ENCODE measurements around the gene NCAM2.

NCAM2 gene

DNA sequence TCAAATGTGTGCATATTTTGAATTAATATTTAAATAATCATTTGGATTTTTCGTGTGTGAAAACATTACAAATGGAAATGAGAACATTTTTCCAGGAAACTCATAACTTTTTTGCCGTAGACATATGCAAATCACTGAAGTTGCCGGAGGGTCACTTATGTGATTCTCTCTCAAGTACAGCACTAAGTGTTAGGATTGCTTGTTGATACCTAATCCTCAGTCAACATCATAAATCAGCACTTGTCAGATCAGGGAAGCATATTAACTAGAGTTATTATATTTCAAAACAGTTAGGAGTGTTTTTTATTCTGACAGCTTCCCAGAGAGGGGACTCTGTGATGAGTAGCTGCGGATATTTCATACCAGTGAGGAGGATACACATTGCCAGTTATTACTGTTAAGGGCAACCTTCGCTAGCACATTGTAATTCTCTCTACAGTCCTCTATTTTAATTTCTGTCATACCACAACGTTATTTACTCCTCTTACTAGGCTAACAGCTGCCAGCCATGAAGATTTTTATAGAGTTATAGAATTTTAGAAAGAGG, 41.5 kb downstream of the NCAM2 start:
- H3K4me3 ChIP-seq (ENCODE audit: low read depth, low read length), result no peak overlapping the region
- TF ChIP-seq, protein P1, sequence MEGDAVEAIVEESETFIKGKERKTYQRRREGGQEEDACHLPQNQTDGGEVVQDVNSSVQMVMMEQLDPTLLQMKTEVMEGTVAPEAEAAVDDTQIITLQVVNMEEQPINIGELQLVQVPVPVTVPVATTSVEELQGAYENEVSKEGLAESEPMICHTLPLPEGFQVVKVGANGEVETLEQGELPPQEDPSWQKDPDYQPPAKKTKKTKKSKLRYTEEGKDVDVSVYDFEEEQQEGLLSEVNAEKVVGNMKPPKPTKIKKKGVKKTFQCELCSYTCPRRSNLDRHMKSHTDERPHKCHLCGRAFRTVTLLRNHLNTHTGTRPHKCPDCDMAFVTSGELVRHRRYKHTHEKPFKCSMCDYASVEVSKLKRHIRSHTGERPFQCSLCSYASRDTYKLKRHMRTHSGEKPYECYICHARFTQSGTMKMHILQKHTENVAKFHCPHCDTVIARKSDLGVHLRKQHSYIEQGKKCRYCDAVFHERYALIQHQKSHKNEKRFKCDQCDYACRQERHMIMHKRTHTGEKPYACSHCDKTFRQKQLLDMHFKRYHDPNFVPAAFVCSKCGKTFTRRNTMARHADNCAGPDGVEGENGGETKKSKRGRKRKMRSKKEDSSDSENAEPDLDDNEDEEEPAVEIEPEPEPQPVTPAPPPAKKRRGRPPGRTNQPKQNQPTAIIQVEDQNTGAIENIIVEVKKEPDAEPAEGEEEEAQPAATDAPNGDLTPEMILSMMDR (IDR thresholded peaks at IDR 0.05; ENCODE audit: control insufficient read depth, extremely low read depth, insufficient read depth), result no peak
- DNase-seq (ENCODE audit: low read depth), result no peak

DNA sequence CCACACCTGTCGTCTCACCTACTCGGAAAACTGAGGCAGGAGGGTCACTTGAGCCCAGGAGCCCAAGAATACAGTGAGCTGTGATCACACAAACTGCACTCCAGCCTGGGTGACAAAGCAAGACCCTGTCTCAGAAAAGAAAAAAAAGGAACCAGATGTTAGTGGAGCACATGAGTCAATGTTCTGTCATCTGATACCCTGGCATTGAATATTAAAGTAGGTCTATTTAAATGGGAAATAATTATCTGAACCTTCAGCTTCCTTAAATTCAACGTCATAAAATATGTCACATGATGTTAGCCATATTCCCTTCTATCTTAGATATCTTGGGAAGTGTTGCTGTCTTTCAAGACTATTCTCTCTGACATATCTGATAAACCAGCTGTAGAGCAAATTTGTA, 47.3 kb downstream of the NCAM2 start:
- TF ChIP-seq, protein P1 (IDR thresholded peaks at IDR 0.05; ENCODE audit: control insufficient read depth, extremely low read depth, insufficient read depth), result no peak
- DNase-seq (ENCODE audit: low read depth), result no peak

DNA sequence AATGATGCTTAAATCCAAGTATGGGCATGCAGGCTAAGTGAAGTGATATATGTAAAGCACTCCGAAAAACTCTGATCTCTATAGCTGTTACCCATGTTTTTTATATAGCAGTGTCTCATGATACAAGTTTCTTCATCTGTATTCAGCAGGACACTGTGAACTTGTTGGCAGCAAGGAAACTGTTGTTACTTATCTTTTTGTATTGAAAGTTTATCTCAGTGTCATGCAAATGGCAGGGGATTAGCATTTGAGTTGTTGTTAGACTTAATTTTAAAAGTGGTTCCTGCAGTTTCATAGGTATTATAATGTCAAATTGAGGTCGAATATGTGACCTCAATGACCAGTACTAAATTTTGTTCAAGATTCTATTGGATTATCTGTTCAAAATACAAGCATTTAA, 47.9 kb downstream of the NCAM2 start:
- H3K4me3 ChIP-seq (ENCODE audit: low read depth, low read length), result no peak overlapping the region
- DNase-seq (ENCODE audit: low read depth), result no peak
- TF ChIP-seq, protein P1 (IDR thresholded peaks at IDR 0.05; ENCODE audit: control insufficient read depth, extremely low read depth, insufficient read depth), result no peak

More for the DNA sequence above, 47.3 kb downstream of the NCAM2 start:
- H3K4me3 ChIP-seq (ENCODE audit: low read depth, low read length), result no peak overlapping the region

DNA sequence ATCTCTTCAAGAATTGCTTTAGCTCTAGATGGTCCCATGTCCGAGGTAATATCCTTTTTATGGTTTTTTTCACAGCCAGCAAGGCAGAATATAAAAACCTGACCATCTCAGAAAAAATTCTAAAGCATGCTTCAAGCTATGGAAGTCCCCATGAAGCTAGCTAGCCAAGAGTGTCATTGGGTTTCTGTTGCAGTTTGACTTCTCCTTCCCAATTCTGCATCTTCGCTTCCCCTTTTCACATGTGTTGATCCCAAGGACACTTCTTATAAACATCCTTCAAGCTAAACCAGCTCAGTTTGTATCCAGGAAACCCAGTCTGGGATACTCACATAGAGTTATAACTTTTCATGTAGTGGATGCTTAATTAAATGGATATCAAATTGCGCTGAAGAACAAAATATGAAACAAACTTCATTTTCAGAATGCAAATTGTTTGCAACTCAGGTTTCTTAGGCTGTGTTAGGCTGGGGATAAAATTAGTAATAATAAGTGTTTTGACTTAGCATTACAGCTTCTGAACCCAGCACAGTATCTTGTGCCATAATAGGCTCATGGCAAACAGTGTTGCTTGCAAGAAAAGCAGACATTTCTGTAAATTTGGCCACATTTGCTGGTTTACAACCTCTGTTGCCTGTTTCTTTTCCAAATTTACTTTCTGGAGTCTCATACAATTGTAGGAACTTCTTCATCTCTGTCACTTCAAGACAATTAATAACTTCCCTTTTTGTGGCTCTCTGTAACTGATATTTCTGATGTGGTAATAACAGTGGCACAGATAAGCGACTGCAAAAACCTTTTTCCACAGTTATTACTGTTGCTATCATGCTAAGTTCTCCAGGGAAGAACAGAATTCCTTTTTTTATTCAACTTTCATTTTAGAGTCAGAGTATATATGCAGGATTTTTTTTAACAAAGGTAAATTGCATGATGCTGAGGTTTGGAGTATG, 53.2 kb downstream of the NCAM2 start:
- DNase-seq (ENCODE audit: low read depth), result no peak
- TF ChIP-seq, protein P1 (IDR thresholded peaks at IDR 0.05; ENCODE audit: control insufficient read depth, extremely low read depth, insufficient read depth), result no peak
- H3K4me3 ChIP-seq (ENCODE audit: low read depth, low read length), result no peak overlapping the region

DNA sequence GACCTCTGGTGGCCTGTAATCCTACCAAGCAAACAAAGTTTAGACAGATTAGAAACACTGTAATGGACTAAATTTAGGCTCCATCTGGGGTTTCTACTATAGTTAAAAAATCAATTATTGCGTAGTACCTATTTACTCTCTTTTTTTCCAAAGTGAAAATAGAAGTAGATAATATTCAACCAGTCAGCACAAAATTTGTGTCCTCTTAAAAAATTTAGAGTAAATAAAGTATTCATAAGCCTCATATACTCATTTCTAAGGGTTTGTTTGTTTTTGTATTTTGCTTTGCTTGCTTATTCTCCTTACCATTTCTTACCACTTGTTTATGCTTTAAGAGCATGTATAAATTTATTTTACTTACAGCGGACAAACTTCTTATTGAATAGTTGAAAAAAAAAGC, 54.5 kb downstream of the NCAM2 start:
- no peak for DNase-seq (ENCODE audit: low read depth)

DNA sequence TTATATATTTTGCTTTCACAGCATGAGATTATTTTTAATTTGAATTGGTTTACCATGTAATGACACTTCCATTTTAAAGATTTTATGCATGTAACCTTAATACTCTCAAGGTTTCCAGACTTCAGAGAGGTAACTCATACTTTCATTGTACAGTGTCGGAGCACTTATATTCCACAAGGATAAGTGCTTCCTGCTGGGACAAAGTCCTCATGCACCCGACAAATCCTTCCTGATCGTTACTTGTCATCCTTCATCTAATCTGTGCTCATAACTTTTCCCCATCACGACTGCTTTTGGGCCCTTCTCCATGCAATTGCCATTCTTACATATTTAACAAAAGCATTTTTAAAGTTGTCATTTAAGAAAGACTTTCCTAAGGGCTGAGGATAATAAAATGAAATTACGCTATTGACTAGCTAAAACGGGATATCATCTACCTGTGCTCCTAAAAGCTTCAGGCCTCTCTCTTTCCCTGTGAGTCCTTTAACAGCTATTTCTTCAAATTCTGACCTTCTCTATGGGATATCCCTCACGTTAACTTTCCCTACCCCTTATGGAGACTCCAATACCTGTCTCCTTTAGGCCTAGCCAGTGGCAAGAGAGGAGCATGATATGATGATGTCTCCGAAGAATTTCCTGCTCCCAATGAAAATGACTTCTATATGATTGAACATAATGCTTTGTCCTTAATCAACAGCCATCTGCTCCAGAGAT, 59.3 kb downstream of the NCAM2 start:
- TF ChIP-seq, protein P1 (IDR thresholded peaks at IDR 0.05; ENCODE audit: control insufficient read depth, extremely low read depth, insufficient read depth), result no peak
- no peak for DNase-seq (ENCODE audit: low read depth)
- no peak overlapping the region for H3K4me3 ChIP-seq (ENCODE audit: low read depth, low read length)

More for the DNA sequence above, 54.5 kb downstream of the NCAM2 start:
- TF ChIP-seq, protein P1 (IDR thresholded peaks at IDR 0.05; ENCODE audit: control insufficient read depth, extremely low read depth, insufficient read depth), result no peak
- no peak overlapping the region for H3K4me3 ChIP-seq (ENCODE audit: low read depth, low read length)

Data from LNCaP clone FGC (cell line).